HCT116 (cell line): ENCODE results near the gene GAMT.

Experiments
- CTCF ChIP-seq, 3 experiments: fragments of 200-600 bp in 1 of 3; sonication (generic) in 1 of 3; IDR thresholded peaks in 2 of 3; conservative IDR thresholded peaks in 1 of 3; 2 replicates each; pipeline ENCODE4 v1.5.1; 2012 to 2017; ENCODE audit warnings: low read depth in 2 of 3, low read length in 2 of 3, antibody characterized with exemption in 1 of 3, borderline replicate concordance in 1 of 3, control low read depth in 1 of 3, mild to moderate bottlenecking in 1 of 3, mixed read lengths in 1 of 3, mixed run types in 1 of 3, moderate library complexity in 1 of 3; ENCODE audit not compliant: insufficient read depth in 1 of 3
- POLR2A ChIP-seq: IDR thresholded peaks from 2 replicates; pipeline ENCODE4 v1.7.0; 2011; ENCODE audit warnings: borderline replicate concordance; ENCODE audit not compliant: insufficient read depth, insufficient read length; ENCODE audit errors: extremely low read depth
- YY1 ChIP-seq: IDR thresholded peaks from 2 replicates; pipeline ENCODE4 v1.6.1; 2011; ENCODE audit warnings: low read length, low read depth, moderate library complexity, mild to moderate bottlenecking; ENCODE audit not compliant: insufficient replicate concordance; ENCODE audit errors: extremely low read depth

- TF ChIP-seq CTCF (IDR thresholded peaks at IDR 0.05 in 2 of 3, conservative IDR thresholded peaks at IDR 0.05 in 1 of 3; ENCODE audit: borderline replicate concordance in 1 of 3, insufficient read depth in 1 of 3, low read depth in 2 of 3, low read length in 2 of 3) (no peak), YY1 (no peak), POLR2A (no peak)
Observed at GRCh38 chr19:1361601-1362386, 39.5 kb downstream of the GAMT start.
